HG03066 (cell line): ENCODE results near the gene ATG12.
"Not testable (repeated sequence)": the region's sequence is repeated elsewhere in the genome, so short reads cannot be mapped to it uniquely, and the experiment has no call there.

ENCODE experiments used
- ATAC-seq: cut with Tn5 transposase; IDR thresholded peaks from one replicate; pipeline ENCODE4 v1.9.1; 2021; ENCODE audit warnings: low read depth; ENCODE audit not compliant: unreplicated experiment

The ATG12 gene

DNA sequence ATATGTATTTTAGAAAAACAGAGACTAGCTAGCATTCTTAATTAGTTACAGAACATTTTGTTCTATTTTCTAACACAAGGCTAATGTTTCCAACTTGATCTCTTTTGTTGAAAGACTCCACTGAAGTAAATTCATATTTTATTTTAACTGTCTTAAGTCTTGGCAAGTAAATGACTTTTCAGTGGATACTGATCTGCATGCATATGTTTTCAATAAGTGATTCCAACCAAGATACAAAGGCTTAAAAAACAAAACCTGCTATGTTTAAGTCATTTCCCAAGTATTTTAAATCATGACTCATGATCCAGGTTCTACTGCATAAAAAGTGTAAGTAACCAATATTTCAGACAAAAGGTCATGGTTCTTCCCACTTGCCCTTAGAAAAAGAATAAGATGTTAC is 30.6 kb downstream of the ATG12 start:
- ATAC-seq, result no peak

DNA sequence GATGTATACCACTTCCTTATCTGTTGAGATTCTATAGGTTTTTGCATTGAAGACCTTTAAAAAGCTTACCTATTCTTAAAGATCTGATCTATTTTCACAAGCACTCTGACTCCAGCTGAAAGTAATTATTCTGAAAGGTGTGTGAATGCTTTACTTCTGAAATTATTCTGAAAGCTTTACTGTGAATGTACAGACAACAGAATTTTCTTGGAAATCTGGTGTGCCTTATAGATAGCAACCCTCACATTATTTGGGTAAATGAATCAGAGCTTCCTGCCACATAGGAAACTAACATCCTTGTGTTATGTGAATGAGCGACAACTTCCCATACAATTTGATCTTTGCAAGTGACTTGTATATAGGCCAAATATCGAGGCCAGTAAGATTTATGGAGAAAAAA is 31.4 kb downstream of the ATG12 start:
- ATAC-seq, result no peak

DNA sequence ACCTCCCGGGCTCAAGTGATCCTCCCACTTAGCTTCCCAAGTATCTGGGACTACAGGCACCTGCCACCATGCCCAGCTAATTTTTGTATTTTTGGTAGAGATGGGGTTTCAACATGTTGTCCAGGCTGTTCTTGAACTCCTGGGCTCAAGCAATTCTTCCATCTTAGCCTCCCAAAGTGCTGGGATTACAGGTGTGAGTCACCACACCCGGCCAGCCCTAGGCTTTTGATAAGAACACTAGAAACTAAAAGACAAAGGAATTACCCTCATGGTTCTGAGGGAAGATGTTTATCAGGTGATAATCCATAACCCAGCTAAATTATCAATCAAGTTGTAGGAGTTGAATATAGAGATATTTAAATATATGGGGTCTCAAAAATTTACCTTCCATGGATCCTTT is 33.3 kb downstream of the ATG12 start:
- not testable (repeated sequence) for ATAC-seq

DNA sequence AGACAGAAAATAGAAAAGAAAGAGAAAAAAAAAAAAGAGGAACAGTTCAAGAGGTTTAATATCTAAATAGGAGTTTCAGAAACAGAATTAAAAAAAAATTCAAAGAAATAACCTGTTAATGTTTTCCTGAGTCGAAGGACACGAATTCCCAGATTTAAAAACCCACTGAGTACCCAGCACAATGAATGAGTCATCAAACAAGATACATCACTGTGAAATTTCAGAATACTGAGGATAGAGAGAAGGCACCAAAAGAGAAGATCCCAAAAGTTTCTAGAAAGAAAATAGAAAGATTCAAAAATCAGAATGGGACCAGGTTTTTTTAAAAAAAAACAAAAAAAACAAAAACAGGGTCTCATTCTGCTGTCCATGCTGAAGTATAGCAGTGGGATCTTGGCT is 33.7 kb downstream of the ATG12 start:
- ATAC-seq, result no peak

DNA sequence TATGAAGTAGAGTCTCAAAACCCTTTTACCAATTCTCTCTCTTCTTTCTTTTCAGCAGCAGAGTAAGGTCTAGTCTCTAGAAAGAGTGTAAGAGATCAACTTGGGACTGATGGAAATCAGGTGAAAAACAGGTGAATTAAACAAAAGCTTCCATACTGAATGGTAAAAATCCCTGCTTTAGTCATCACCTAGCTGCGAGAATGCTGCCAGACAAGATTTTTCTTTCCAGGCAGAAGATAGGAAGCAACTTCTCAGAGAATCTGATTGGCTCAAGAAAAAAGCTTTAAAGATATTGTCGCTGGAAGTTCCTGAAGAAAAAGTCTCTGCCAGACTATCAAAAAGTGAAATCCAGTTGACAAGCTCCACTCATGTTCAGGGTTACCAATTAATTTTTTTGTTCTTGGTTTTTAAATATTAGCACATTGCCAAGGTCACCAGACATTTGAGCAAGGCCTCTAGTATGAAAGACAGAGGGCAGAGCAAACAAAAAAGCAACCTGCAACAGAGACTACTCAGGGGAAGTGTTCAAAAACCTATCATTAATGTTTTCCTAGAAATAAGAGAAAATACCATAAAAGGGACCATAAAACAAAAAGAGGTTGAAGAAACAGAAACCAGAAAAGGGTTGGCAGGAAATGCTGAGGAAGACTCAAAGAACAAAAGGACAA is 34.2 kb downstream of the ATG12 start:
- no peak for ATAC-seq

DNA sequence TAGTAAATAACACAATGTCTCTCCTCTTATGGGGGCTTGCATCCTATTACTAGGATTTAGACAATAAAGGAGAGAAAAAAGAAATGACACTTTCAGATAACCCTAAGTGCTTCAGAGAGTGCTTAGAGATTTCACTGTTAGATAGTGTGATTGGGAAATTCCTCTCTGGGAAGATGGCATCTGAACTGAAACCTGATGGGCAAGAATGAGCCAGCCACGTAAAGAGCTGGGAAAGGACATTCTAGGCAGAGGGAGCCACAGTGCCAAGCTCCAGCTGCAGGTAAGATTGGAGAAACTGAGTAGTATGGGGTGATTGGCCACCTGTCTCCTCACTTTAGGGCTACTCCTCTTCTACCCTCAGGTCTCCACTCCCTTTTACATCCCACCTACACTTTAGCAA is 39.4 kb downstream of the ATG12 start:
- ATAC-seq, result no peak

DNA sequence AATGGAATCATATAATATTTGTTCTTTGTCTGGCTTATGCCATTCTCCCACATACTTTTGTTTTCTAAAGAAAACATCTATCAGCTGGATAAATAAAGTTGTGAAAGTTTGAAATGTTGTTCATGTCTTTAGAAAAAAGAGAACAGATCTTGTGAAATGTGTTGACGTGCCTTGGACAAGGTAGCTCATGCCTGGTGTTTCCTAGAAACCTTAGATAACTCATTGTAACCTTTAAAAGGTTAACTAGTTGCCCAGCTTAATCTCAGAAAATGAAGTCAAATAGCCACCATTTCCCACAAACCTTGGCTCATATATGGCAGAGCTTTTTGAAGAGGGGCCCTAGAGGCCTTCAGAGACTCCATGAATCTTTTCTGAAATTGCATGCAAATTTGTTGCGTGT is 40.2 kb downstream of the ATG12 start:
- no peak for ATAC-seq

DNA sequence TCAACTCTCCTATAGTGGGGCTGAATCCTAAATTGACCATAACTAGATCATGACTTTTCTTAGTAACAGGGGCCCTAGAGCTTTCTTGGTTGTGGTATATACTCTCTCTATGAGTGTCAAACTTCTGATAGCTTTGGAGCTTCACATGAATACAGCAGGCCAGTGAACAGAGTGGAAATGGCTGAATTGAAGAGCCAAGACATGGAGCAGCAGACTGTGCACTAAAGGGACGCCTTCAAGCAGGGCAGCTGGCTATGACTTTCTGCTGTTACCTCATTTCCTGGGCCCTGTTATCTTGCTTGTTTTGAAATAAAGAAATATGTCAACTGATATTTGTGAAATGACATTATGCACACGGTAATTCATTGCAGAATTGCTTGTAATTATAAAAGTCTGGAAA is 41.3 kb downstream of the ATG12 start:
- ATAC-seq, result no peak

DNA sequence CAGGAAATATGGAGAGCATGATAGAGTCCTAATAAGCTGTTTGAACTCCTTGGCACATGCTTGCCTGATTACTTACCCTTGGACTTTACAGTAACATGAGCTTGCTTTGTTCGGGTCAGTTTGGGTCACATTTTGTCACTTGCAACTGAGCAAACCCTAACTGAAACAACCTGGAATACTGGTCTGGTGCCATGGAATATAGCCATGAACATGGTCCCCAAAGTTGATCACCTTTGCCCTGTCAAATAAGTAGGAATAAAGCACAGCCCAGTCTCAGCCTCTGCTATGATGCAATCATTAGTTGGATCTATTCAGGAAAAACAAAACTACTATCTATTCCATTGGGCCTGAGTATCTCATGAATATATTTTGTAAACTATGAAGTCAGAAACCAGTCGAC is 43.1 kb downstream of the ATG12 start:
- ATAC-seq, result no peak

DNA sequence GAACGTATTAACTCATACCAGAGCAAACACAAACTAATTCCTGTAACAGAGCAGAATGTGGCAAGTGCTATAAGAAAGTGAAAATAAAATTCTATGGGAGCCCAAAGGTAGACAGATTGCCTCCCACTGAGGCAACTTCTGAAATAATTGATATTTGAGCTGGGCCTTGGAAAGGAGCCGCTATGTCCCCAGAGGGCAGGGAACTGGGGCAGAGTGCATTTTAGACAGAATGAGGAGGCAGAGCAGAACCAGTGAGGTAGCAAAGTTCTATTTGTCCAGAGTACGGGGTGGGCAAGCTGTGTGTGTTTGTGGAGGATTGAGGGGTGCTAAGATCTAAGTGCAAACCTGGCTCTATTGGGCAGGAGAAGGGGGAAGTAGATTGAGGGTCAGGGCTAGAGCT is 44.7 kb downstream of the ATG12 start:
- ATAC-seq, result no peak

DNA sequence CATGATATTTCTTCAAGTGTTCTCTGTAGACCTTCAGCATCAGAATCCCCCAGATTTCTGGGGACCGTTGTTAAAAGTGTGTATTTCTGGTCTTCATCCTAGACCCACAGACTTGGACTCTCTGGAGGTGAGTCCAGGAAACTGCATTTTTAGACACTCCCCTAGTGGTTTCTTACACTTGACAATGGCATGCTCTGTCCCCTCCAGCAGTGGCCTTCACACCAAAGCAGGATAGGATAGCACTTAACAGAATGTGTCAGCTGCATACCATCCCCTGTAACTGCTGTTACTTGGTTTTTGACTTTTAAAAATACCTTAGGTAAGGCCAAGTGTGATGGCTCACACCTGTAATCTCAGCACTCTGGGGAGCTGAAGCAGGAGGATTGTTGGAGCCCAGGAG is 45.7 kb downstream of the ATG12 start:
- ATAC-seq, result no peak

DNA sequence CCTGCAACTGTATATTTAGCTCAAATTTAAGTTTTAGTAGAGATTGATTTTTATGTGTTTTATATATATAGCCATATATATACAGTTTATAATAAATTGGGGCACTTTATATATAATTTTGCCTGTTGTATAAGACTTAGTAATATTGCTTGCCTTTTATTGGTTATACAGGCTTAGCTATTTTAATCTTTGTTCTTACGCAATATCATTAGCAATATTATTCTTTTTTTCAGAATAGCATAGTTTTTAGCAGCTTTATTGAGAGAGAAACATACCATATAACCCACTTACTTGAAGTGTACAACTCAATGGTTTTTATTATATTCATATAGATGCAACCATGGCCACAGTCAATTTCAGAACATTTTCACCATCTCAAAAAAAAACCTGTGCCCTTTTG is 52.9 kb downstream of the ATG12 start:
- ATAC-seq, result no peak

DNA sequence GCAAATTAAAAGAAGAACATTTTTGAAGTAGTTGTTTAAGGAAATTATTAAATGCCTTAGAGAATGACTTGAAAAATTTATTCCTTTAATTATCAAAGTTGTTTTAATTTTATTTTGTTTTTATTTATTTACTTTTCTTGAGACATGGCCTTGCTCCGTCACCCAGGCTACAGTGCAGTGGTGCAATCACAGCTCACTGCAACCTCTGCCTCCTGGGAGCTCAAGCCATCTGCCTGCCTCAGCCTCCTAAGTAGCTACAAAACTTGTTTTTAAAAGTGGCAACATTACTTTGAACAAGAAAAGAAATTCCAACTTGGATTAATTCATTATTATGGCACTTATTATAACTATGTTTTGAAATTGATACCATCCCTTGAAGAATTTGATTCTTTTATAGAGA is 53.9 kb downstream of the ATG12 start:
- ATAC-seq, result no peak

DNA sequence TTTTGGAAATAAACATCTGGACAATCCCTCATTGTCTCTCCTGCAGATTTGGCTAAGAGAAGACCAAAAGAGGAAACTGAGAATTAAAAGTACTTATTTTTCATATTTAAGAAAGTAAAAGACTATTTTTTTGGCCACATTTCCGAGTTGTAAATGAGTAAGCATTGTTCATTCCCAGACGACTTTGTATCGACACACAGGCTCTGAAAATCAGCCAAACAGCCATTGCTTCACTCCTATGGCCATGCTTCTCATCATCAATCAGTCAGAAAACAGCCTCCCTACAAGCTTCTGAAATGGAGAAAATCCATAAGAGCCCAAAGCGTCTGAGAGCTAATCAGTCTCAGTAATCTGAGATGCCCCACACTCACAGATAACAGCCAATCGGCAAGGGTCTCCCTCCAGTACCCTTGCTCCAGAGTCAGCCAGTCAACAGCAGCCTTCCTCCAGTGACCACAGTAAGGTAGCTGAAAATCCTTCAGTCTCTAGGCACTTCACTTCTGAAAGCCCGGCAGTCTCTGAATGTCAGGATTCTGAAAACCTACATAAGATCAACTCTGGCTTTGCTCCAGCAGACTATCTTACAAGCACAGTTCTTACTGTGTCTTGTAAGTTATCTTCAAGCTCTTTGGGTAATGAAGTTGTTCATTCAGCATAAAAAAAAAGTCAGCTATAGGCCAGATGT is 55.8 kb downstream of the ATG12 start:
- no peak for ATAC-seq

DNA sequence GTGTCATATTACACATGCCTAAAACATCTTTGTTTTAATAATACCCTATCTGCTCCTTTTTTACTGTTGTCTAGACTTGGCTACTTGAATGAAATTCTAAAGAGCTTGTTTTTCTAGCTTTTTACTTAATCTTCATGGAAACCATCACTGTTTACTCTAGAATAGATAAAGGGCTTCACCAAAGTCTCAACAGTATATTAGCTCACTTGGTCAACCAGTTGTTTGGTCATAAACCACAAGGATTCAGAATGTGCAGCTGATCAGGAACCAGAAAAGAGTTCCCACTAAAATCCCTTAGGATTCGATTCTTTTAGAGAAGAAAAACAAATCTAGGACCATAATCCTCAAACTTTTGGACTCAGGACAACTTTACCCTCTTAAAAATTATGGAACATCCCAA is 62.9 kb downstream of the ATG12 start:
- ATAC-seq, result no peak
